HG02938 (cell line): ENCODE data around the gene MTFP1.
A peak's percentile ranks its signal among the peaks of the same experiment; 100 is the strongest.
"Not testable (repeated sequence)": the region's sequence is repeated elsewhere in the genome, so short reads cannot be mapped to it uniquely, and the experiment has no call there.

Source experiments
- ATAC-seq: cut with Tn5 transposase; IDR thresholded peaks from one replicate; pipeline ENCODE4 v1.9.1; 2021; ENCODE audit warnings: mild to moderate bottlenecking, moderate library complexity; ENCODE audit not compliant: unreplicated experiment

MTFP1 gene

GRCh38 chr22:30425616-30426387 is at the start of gene MTFP1:
Gene MTFP1, plus strand, starts transcription at chr22:30425768. Its CDS starts 112 bp downstream, at chr22:30425880.
- ATAC-seq = no peak

- no peak for ATAC-seq
These were observed 45.6 kb upstream of the MTFP1 start for GRCh38 chr22:30380011-30380410.

GRCh38 chr22:30381264-30381663 is 44.3 kb upstream of the MTFP1 start:
- ATAC-seq = no peak

- ATAC-seq = no peak
These were observed 43.2 kb upstream of the MTFP1 start for GRCh38 chr22:30382340-30382739.

- ATAC-seq = no peak
These were observed 42.5 kb upstream of the MTFP1 start for GRCh38 chr22:30383061-30383460.

GRCh38 chr22:30385942-30386341 is 39.6 kb upstream of the MTFP1 start:
- ATAC-seq = no peak

GRCh38 chr22:30386608-30386959 is 39.0 kb upstream of the MTFP1 start:
- ATAC-seq = no peak

- ATAC-seq = peak; percentile 66
These were observed 38.4 kb upstream of the MTFP1 start, which contains the start of gene RNF215 for GRCh38 chr22:30386960-30387827. Gene RNF215, minus strand, starts transcription at chr22:30387411. Its CDS starts 98 bp downstream, at chr22:30387313.

GRCh38 chr22:30390974-30391691 is 34.4 kb upstream of the MTFP1 start:
- no peak for ATAC-seq

- no peak for ATAC-seq
These were observed 32.8 kb upstream of the MTFP1 start for GRCh38 chr22:30392661-30393321.

GRCh38 chr22:30393322-30393680 is 32.3 kb upstream of the MTFP1 start:
- no peak for ATAC-seq

GRCh38 chr22:30393885-30394284 is 31.7 kb upstream of the MTFP1 start:
- no peak for ATAC-seq

GRCh38 chr22:30396871-30397655 is 28.5 kb upstream of the MTFP1 start, which contains the start of gene SEC14L2:
Gene SEC14L2, plus strand, starts transcription at chr22:30397018. Its CDS starts 99 bp downstream, at chr22:30397117.
- ATAC-seq = no peak

- ATAC-seq = no peak
These were observed 27.6 kb upstream of the MTFP1 start for GRCh38 chr22:30397656-30398635.

- no peak for ATAC-seq
These were observed 26.6 kb upstream of the MTFP1 start for GRCh38 chr22:30398685-30399680.

GRCh38 chr22:30399718-30400117 is 25.9 kb upstream of the MTFP1 start:
- ATAC-seq = no peak

GRCh38 chr22:30400159-30400558 is 25.4 kb upstream of the MTFP1 start:
- no peak for ATAC-seq

GRCh38 chr22:30401024-30401423 is 24.5 kb upstream of the MTFP1 start:
- ATAC-seq = not testable (repeated sequence)
